ENCODE data around the gene PTGDS.
A peak's percentile ranks its signal among the peaks of the same experiment; 100 is the strongest.
"Not testable (repeated sequence)": the region's sequence is repeated elsewhere in the genome, so short reads cannot be mapped to it uniquely, and the experiment has no call there.

The PTGDS gene

GRCh38 chr9:136992819-136993369, 15.6 kb downstream of the PTGDS start:
- no peak for DNase-seq

- no peak for DNase-seq
Measured at GRCh38 chr9:136994180-136994887, 17.0 kb downstream of the PTGDS start.

- DNase-seq: no peak
Measured at GRCh38 chr9:136994888-136995230, 17.6 kb downstream of the PTGDS start.

GRCh38 chr9:136995362-136995761, 18.1 kb downstream of the PTGDS start:
- no peak for DNase-seq

- no peak for DNase-seq
Measured at GRCh38 chr9:136995772-136996311, 18.5 kb downstream of the PTGDS start.

GRCh38 chr9:136996361-136997292, 19.3 kb downstream of the PTGDS start, which contains the start of gene CLIC3:
CLIC3 (minus strand) TSS chr9:136996568; CDS start chr9:136996543, 25 bp downstream.
- no peak for DNase-seq

- no peak for DNase-seq
Measured at GRCh38 chr9:136997371-136997770, 20.1 kb downstream of the PTGDS start.

GRCh38 chr9:136997830-136998234, 20.5 kb downstream of the PTGDS start:
- DNase-seq: no peak

- DNase-seq: no peak
Measured at GRCh38 chr9:137000177-137000930, 23.1 kb downstream of the PTGDS start.

GRCh38 chr9:137001857-137002645, 24.7 kb downstream of the PTGDS start:
- no peak for DNase-seq

- no peak for DNase-seq
Measured at GRCh38 chr9:137002646-137003041, 25.3 kb downstream of the PTGDS start.

GRCh38 chr9:137004285-137004684, 27.0 kb downstream of the PTGDS start:
- DNase-seq: not testable (repeated sequence)

GRCh38 chr9:137006116-137007003, 29.1 kb downstream of the PTGDS start:
- DNase-seq: no peak

- no peak for DNase-seq
Measured at GRCh38 chr9:137007108-137007815, 30.0 kb downstream of the PTGDS start.

- DNase-seq: no peak
Measured at GRCh38 chr9:137007816-137008270, 30.5 kb downstream of the PTGDS start.

GRCh38 chr9:137008312-137008711, 31.0 kb downstream of the PTGDS start:
- no peak for DNase-seq

GRCh38 chr9:137009217-137009616, 31.9 kb downstream of the PTGDS start:
- DNase-seq: no peak

- peak; percentile 23 for DNase-seq
Measured at GRCh38 chr9:137009938-137010732, 32.8 kb downstream of the PTGDS start.

- no peak for DNase-seq
Measured at GRCh38 chr9:137011156-137011555, 33.9 kb downstream of the PTGDS start.
